A673 (cell line): ENCODE data around the gene POLR3C. TPM values are rescaled to one million over a fixed set of nuclear protein-coding genes. Genes with fewer than 3 reads are reported as not detected.
"Not testable (repeated sequence)": the region's sequence is repeated elsewhere in the genome, so short reads cannot be mapped to it uniquely, and the experiment has no call there.

Source experiments
- BruUV-seq: library from RNA; stranded (reverse); fragments of 400-500 nt; replicated peaks from 2 replicates; lab custom pipeline; 2021; lab: Mats Ljungman, UMichigan
- CTCF ChIA-PET: fragments of 300-600 bp; sonication (Branson Sonifier 250); formaldehyde crosslinking; loops from one replicate; lab custom pipeline; 2022; ENCODE audit warnings: antibody characterized with exemption; lab: Charles Lee
- POLR2A ChIA-PET: fragments of 300-600 bp; sonication (Branson Sonifier 250); formaldehyde crosslinking; loops from one replicate; lab custom pipeline; 2022; ENCODE audit warnings: antibody characterized with exemption; ENCODE audit not compliant: low non-redundant PET; lab: Charles Lee
- DNase-seq: peaks from one replicate; pipeline ENCODE4 v3.0.0-alpha.2; 2015; ENCODE audit warnings: low spot score
- H3K27ac ChIP-seq: fragments of 200-600 bp; sonication (generic); 2 replicates; pipeline ENCODE4 v1.5.1; 2016; ENCODE audit warnings: mixed run types, low read depth, mild to moderate bottlenecking, mixed read lengths, antibody characterized with exemption, low read length; ENCODE audit not compliant: poor library complexity, severe bottlenecking
- H3K27me3 ChIP-seq: fragments of 200-600 bp; sonication (generic); replicated peaks from 2 replicates; pipeline ENCODE4 v1.6.1; 2017; ENCODE audit warnings: mixed run types, low read depth, mild to moderate bottlenecking, mixed read lengths, antibody characterized with exemption, low read length; ENCODE audit not compliant: insufficient read depth, poor library complexity
- H3K36me3 ChIP-seq: fragments of 200-600 bp; sonication (generic); 2 replicates; pipeline ENCODE4 v1.6.1; 2016; ENCODE audit warnings: mixed run types, mild to moderate bottlenecking, mixed read lengths, antibody characterized with exemption, low read length; ENCODE audit not compliant: insufficient read depth, poor library complexity, severe bottlenecking
- H3K4me1 ChIP-seq: fragments of 200-600 bp; sonication (generic); 2 replicates; pipeline ENCODE4 v1.6.1; 2017; ENCODE audit warnings: mixed run types, mild to moderate bottlenecking, mixed read lengths, antibody characterized with exemption, low read length; ENCODE audit not compliant: insufficient read depth, poor library complexity, severe bottlenecking
- H3K4me3 ChIP-seq: fragments of 200-600 bp; sonication (generic); 2 replicates; pipeline ENCODE4 v1.5.1; 2016; ENCODE audit warnings: low read depth, mixed run types, mild to moderate bottlenecking, mixed read lengths, low read length; ENCODE audit not compliant: poor library complexity, severe bottlenecking
- H3K9me3 ChIP-seq: fragments of 200-600 bp; sonication (generic); 2 replicates; pipeline ENCODE4 v1.6.1; 2016; ENCODE audit warnings: mixed run types, low read depth, mild to moderate bottlenecking, mixed read lengths, antibody characterized with exemption, low read length; ENCODE audit not compliant: poor library complexity, severe bottlenecking
- EZH2 ChIP-seq: fragments of 200-600 bp; sonication (generic); IDR thresholded peaks from 2 replicates; pipeline ENCODE4 v1.6.1; 2017; ENCODE audit warnings: borderline replicate concordance, low read depth, mild to moderate bottlenecking, mixed read lengths, antibody characterized with exemption, low read length; ENCODE audit not compliant: poor library complexity, severe bottlenecking
- intact Hi-C: fragments of 100-400 bp; cut with micrococcal nuclease; formaldehyde crosslinking; loops from one replicate; pipeline ENCODE4 v1.10.0; 2022; ENCODE audit not compliant: unreplicated experiment
- total RNA-seq: library from RNA; stranded (reverse); gene quantifications from 2 replicates; pipeline ENCODE4 v1.2.3, GENCODE V29; 2021
- TF ChIP-seq, protein P1 (sequence below): fragments of 300-800, 200-600 bp; sonication (generic); conservative IDR thresholded peaks from 2 replicates; pipeline ENCODE4 v1.5.1; 2017; ENCODE audit warnings: low read depth, mild to moderate bottlenecking, antibody characterized with exemption, low read length, moderate library complexity, mixed read lengths

POLR3C gene
- total RNA-seq, 1 experiment from 2014 or later = 50.3 TPM

DNA sequence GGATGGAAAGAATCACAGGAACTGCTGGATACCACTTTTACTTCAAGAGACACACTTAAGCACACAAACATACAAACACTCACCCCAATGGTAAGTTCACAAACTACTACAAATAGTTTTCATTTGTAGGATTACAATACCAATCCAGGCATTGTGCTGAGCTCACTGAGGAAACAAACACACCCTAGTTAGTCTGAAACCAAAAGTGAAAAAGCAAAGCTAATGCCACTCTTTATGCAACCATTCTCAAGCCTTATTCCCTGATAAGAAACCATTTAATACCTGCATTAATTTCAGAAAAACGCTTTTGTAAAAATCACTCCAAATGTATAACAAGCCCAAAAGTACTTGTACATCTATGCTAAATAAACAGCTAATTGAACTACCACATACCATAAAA, 38.5 kb upstream of the POLR3C start:
- H3K36me3 ChIP-seq = no peaks in the 10 kb centered on the region
- no peak overlapping the region for H3K4me3 ChIP-seq
- TF ChIP-seq, protein P1, sequence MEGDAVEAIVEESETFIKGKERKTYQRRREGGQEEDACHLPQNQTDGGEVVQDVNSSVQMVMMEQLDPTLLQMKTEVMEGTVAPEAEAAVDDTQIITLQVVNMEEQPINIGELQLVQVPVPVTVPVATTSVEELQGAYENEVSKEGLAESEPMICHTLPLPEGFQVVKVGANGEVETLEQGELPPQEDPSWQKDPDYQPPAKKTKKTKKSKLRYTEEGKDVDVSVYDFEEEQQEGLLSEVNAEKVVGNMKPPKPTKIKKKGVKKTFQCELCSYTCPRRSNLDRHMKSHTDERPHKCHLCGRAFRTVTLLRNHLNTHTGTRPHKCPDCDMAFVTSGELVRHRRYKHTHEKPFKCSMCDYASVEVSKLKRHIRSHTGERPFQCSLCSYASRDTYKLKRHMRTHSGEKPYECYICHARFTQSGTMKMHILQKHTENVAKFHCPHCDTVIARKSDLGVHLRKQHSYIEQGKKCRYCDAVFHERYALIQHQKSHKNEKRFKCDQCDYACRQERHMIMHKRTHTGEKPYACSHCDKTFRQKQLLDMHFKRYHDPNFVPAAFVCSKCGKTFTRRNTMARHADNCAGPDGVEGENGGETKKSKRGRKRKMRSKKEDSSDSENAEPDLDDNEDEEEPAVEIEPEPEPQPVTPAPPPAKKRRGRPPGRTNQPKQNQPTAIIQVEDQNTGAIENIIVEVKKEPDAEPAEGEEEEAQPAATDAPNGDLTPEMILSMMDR = no peak
- no peak for TF ChIP-seq EZH2
- H3K27ac ChIP-seq = no peak overlapping the region
- intact Hi-C loops = no loop called here
- CTCF ChIA-PET = no interaction called here
- BruUV-seq = no TSS peak
- no peaks in the 10 kb centered on the region for H3K27me3 ChIP-seq
- no peaks in the 10 kb centered on the region for H3K4me1 ChIP-seq
- H3K9me3 ChIP-seq = no peaks in the 10 kb centered on the region
- no peak for DNase-seq
- POLR2A ChIA-PET = no interaction called here

DNA sequence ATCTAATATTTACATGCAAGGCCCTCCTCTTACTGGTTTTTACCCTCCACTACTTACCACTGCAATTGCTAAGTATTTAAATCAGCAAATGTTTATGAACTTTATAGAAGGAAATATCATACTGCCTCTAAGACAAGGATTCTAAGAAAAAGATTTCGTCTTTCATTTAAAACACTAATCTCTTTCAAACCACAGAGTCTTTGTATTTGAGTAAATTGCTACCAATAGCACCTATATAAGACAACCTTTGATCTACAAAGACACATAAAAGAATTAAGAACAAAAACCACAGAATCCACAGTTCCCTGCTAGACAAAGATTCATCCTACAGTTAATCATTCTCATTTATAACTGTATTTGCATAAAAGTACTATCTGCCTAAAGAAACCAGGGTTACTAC, 37.7 kb upstream of the POLR3C start:
- no peaks in the 10 kb centered on the region for H3K4me1 ChIP-seq
- no peaks in the 10 kb centered on the region for H3K27me3 ChIP-seq
- POLR2A ChIA-PET = no interaction called here
- intact Hi-C loops = no loop called here
- no TSS peak for BruUV-seq
- no peak overlapping the region for H3K4me3 ChIP-seq
- CTCF ChIA-PET = no interaction called here
- DNase-seq = no peak
- H3K36me3 ChIP-seq = no peaks in the 10 kb centered on the region
- TF ChIP-seq, protein P1 = no peak
- TF ChIP-seq EZH2 = no peak
- H3K9me3 ChIP-seq = no peaks in the 10 kb centered on the region
- H3K27ac ChIP-seq = no peak overlapping the region

DNA sequence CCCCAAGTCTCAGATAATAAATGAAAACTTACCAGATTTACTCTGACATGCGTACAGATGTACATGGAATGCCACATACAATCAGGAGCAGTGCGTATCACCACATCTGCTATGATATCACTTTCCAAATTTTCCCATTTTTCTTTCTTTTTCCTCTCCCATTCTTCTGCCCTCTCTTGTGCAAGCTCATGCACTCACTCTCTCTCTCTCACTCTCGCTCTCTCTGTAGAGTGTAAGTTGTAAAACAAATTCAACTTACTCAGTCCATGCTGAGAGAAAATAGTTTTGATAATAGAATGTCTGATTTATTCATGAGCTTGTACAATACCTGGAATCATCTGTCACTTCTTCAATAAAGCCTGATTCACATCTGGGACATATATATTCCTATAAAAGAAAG, 35.4 kb upstream of the POLR3C start:
- TF ChIP-seq EZH2 = no peak
- TF ChIP-seq, protein P1 = no peak
- H3K9me3 ChIP-seq = no peaks in the 10 kb centered on the region
- no peaks in the 10 kb centered on the region for H3K36me3 ChIP-seq
- no TSS peak for BruUV-seq
- DNase-seq = no peak
- H3K4me3 ChIP-seq = no peak overlapping the region
- intact Hi-C loops = no loop called here
- no peak overlapping the region for H3K27ac ChIP-seq
- ChIA-PET POLR2A (no interaction called here), CTCF (no interaction called here)
- no peaks in the 10 kb centered on the region for H3K27me3 ChIP-seq
- H3K4me1 ChIP-seq = no peaks in the 10 kb centered on the region

DNA sequence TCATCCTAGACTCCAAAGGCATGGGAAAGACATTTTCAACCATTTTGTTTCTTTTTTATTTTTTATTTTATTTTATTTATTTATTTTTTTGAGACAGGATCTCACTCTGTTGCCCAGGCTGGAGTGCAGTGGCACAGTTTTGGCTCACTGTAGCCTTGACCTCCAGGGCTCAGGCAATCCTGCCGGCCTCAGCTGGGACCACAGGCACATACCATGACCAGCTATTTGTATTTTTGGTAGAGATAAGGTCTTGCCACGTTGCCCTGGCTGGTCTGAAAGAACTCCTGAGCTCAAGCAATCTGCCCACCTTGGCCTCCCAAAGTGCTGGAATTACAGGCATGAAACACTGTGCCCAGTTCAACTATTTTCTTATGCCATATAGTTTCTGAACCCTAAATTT, 32.1 kb upstream of the POLR3C start:
- H3K9me3 ChIP-seq, H3K4me1 ChIP-seq, BruUV-seq, H3K27ac ChIP-seq, H3K27me3 ChIP-seq, CTCF ChIA-PET, H3K36me3 ChIP-seq, H3K4me3 ChIP-seq, intact Hi-C loops, POLR2A ChIA-PET, DNase-seq: not testable (repeated sequence)
